HG02970 (cell line): Measurements from ENCODE around the gene CDC45.
"Not testable (repeated sequence)": the region's sequence is repeated elsewhere in the genome, so short reads cannot be mapped to it uniquely, and the experiment has no call there.

Experiments
- ATAC-seq: cut with Tn5 transposase; IDR thresholded peaks from one replicate; pipeline ENCODE4 v1.9.1; 2021; ENCODE audit warnings: mild to moderate bottlenecking, moderate library complexity, moderate number of reproducible peaks; ENCODE audit not compliant: unreplicated experiment, low FRiP score

CDC45 gene

GRCh38 chr22:19479355-19480172, at the start of gene CDC45:
Gene CDC45, plus strand, starts transcription at chr22:19479920. Its CDS starts 49 bp downstream, at chr22:19479969.
- peak; percentile 91 for ATAC-seq

GRCh38 chr22:19429950-19430889, 49.5 kb upstream of the CDC45 start:
- ATAC-seq: no peak

- ATAC-seq: peak; percentile 9
These were observed 48.7 kb upstream of the CDC45 start for GRCh38 chr22:19430890-19431541.

DNA sequence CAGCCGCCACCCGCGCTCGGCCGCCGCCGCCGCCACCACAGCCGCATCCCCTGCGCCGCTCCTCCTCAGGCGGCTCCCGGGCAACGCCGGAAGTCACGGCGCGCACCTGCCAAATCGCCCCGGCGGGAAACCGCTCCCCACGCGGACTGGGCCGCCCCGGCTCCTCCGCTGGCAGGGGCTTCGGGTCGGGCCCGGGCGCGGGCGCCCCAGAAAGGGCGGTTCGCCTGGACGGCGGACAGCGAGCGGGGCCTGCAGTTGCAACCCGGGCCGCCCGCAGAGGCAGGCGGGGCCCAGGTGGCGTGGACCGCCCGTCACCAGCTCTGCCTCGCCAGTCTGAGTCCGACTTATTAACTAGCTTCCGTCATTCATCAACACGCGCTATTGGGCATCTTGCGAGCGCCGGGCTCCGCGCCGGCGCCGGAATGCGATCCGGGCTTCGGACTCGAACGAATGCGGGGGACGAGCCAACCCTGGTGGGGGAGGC, 48.0 kb upstream of the CDC45 start, which contains the start of gene HIRA:
Gene HIRA, minus strand, starts transcription at position 85 of the 484 bp plus-strand sequence. CDS start 257 bp downstream, outside the sequence.
- peak; percentile 53 for ATAC-seq

DNA sequence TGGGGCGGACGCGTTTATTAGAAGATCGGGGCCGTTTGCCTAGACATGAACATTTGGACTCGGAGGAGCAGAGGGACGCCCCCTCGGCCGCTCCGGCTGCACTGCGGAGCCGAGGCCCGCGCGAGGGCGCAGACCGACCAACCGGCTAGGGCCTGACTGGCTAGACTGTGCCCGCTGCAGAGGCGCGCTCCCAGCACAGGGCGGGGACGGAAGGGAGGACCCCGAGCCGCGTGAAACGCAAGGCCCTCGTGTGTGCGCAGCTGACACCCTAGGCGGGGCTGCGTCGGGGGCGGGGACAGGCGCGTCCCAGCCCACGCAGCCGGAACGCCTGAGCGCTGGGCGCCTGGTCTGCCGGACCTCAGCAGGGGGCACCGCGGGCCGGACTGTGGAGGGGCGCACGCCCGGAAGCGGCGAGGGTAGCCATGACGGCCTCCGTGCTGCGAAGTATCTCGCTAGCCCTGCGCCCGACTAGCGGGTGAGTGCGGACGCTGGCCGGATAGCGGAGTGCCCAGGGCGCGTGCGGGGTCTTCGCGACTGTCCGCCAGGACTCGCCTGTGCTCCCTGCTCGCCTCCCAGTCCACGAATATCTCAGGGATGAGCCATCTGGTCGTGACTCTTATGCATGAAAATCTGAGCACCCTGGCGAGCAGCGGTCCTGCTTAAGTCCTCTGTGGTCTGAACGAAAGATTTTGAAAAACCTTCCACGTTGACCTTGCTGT, 47.4 kb upstream of the CDC45 start, which contains the start of gene MRPL40:
Gene MRPL40, plus strand, starts transcription at position 413 of the 719 bp plus-strand sequence. Its CDS starts 10 bp downstream, at position 423.
- ATAC-seq: peak; percentile 72

DNA sequence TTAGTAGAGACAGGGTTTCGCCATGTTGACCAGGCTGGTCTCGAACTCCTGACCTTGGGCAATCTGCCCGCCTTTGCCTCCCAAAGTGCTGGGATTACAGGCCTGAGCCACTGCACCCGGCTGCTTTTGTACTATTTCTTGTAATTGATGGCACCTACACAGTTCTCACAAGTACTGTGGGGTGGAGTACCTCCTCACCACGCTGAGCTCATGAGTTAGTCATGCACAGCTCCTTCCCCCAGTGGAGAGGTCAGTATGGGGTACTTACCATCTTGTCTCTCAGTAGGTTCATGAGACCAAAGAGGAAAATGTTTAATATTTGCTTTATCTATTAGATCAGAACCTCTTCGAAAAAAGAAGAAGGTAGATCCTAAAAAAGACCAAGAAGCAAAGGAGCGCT, 45.3 kb upstream of the CDC45 start:
- ATAC-seq: no peak

DNA sequence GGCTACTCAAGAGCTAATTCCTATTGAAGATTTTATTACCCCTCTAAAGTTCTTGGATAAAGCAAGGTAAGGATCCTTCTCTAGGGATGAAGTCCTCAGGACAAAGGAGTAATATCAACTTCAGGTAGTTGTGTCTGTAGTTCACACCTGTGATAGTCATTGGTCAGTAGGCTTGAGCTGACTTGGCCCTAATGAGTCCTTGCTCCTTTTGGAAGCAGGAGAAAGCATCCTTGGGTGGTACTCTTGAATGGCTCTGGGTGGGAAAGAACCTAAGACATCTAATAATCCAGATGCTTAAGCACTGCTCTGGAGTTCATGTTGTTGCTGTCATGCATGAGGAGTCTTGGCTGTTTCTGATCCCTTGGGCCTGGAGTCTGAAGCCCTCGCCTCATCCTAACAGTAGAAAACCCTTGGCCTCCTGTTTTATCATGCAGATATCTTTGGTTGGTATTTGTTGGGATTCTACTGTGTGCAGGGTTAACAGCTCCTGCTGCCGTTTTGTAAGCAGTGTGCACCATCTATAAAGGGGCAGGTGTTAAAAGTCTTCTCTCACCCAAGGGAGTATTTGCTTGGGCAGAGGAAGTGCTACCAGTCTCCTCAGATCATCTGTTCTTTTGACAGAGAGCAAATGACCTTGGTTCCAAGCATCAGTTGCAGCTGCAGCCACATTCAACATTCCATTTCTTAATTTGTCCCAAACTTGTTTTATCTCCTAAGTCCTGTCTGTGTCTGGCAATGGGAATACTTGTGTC, 44.7 kb upstream of the CDC45 start:
- no peak for ATAC-seq

DNA sequence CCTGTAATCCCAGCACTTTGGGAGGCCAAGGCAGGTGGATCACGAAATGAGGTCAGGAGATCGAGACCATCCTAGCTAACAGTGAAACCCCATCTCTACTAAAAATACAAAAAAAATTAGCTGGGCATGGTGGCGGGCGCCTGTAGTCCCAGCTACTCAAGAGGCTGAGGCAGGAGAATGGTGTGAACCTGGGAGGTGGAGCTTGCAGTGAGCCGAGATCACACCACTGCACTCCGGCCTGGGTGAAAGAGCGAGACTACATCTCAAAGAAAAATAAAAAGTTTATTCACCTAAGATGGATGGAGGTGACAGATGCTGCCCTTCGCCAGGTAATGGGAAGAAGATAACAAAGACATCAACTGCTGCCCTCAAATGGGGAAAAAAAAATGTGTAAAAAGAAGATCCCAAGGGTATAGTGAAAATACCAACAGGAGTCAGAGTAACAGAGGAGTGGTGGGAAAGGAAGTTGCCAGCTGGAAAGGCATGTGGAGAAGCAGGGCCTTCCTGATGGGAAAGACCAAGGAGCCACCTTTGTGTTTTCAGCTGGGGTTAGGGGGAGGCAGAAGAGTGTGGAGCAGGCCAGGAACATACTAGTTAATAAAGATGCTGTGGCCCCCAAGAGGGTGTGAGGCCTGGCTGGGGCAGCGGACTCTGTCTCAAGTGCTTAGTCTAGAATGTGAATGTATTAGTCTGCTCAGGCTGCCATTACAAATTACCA, 43.1 kb upstream of the CDC45 start:
- ATAC-seq: not testable (repeated sequence)

- no peak for ATAC-seq
These were observed 41.4 kb upstream of the CDC45 start for GRCh38 chr22:19438298-19438697.

GRCh38 chr22:19440411-19441195, 39.1 kb upstream of the CDC45 start:
- no peak for ATAC-seq

- ATAC-seq: no peak
These were observed 37.6 kb upstream of the CDC45 start for GRCh38 chr22:19442166-19442565.

- ATAC-seq: no peak
These were observed 36.0 kb upstream of the CDC45 start for GRCh38 chr22:19443544-19444211.

DNA sequence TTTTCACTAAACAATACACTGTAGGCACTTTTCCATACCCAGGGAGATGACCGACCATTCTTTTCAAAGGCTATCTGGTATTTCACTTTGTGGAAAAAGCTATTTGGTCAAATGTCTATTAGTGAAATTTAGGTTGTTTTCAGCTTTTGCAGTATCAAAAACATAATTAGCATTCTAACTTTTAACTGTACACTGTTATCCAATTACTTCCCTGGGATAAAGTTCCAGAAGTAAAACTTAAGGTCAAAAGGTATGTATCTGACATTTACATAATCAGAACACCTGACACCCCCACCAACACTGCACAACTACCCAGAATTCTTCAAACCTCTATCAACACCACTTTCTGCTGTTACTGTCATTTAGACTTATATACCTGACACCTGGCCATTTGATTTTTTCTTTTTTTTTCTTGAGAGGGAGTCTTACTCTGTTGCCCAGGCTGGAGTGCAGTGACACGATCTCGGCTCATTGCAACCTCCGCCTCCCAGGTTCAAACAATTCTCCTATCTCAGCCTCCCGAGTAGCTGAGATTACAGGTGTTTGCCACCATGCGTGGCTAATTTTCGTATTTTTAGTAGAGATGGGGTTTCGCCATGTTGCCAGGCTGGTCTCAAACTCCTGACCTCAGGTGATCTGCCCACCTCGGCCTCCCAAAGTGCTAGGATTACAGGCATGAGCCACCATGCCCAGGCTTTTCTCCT, 34.3 kb upstream of the CDC45 start:
- ATAC-seq: not testable (repeated sequence)

DNA sequence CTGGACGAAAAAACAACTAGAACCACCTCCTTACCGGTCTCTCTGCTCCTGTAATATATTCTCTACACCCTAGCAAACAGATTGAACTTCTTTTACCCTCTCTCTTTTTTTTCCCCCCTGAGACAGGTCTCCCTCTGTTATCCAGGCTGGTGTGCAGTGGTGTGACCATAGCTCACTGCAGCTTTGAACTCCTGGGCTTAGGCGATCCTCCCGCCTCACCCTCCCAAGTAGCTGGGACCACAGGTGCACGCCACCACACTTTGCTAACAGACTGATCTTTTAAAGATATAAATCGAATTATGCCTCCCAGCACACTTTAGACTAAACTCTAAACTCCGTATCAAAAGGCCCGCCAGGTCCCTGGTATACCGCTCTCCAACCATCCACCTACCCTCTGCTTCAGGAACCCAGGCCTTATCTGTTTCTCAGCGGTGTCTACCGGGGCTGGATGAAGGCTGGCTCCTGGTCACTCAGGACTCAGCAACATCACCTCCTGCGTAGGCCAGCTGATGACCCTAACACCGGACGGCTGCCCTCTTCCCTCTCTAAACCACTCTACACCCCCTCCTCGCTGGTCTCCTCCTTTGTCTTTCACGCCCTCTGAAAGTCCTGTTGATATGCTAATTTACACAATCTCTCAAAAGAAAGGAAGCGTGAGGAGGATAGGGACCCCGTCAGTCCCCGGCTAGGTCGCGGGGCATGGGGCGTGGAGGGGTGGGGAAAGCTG, 33.0 kb upstream of the CDC45 start:
- no peak for ATAC-seq

- ATAC-seq: peak; percentile 87
These were observed 32.2 kb upstream of the CDC45 start, which contains the start of gene C22orf39 for GRCh38 chr22:19447330-19448075. Gene C22orf39, minus strand, starts transcription at chr22:19447711. Its CDS starts 23 bp downstream, at chr22:19447688.
